Activated T-helper 17 cell treated with anti-CD3 and anti-CD28 coated beads, Interleukin-2, amount 50 U/mL, for 72 hours (primary cell): Measurements from ENCODE around the gene SP6. TPM values are rescaled to one million over a fixed set of nuclear protein-coding genes. Genes with fewer than 3 reads are reported as not detected.

Source experiments
- ATAC-seq: fragments of 150-1000 bp; cut with Tn5 transposase; replicated peaks from 2 replicates; pipeline ENCODE4 v1.10.0; 2021; ENCODE audit warnings: mild to moderate bottlenecking, moderate library complexity
- H3K27ac Mint-ChIP-seq: one replicate; pipeline ENCODE4 v1.8.0; 2022; ENCODE audit warnings: mixed read lengths
- H3K27me3 Mint-ChIP-seq: one replicate; pipeline ENCODE4 v1.8.0; 2022; ENCODE audit warnings: mixed read lengths
- H3K36me3 Mint-ChIP-seq: one replicate; pipeline ENCODE4 v1.8.0; 2022; ENCODE audit warnings: low read depth, mild to moderate bottlenecking, mixed read lengths
- H3K4me1 Mint-ChIP-seq: one replicate; pipeline ENCODE4 v1.8.0; 2022; ENCODE audit warnings: mixed read lengths
- H3K4me3 Mint-ChIP-seq: one replicate; pipeline ENCODE4 v1.8.0; 2022; ENCODE audit warnings: mild to moderate bottlenecking, mixed read lengths
- H3K9me3 Mint-ChIP-seq: one replicate; pipeline ENCODE4 v1.8.0; 2022; ENCODE audit warnings: mixed read lengths
- total RNA-seq, 2 donors: library from RNA; stranded (reverse); gene quantifications; one replicate each; pipeline ENCODE4 v1.2.3, GENCODE V29; 2022

SP6 gene
- total RNA-seq, 2 donors from 2014 or later, result 0.21 TPM; not detected in 1

- ATAC-seq, result peak; percentile 31
- no peaks in the 10 kb centered on the region for H3K9me3 Mint-ChIP-seq
- H3K4me3 Mint-ChIP-seq, result no peak overlapping the region
- H3K4me1 Mint-ChIP-seq, result no peaks in the 10 kb centered on the region
- no peak overlapping the region for H3K27ac Mint-ChIP-seq
- H3K36me3 Mint-ChIP-seq, result no peaks in the 10 kb centered on the region
- peaks cover 43% of the 10 kb centered on the region for H3K27me3 Mint-ChIP-seq
Measured at GRCh38 chr17:47872019-47872650, 21.2 kb upstream of the SP6 start.

DNA sequence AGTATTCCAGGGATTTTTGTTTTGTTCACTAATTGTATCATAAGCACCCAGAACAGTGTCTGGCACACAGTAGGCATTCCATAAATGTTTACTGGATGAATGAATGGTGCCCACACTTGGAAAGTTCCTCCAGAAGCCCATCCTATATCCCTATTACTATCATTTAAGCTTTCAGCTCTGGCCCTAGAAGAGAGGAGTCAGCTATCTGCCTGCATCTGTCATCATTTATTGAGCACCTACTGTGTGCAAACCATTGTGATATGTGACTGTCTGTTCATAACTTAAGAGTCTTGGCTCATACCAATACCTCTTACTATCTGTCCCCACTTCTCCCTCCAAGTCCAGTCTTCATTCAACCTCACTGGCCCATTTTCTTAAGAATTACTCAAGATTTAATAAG lies 20.1 kb upstream of the SP6 start:
- Mint-ChIP-seq H3K9me3 (no peaks in the 10 kb centered on the region), H3K4me3 (no peak overlapping the region), H3K36me3 (no peaks in the 10 kb centered on the region), H3K4me1 (no peaks in the 10 kb centered on the region), H3K27ac (no peak overlapping the region), H3K27me3 (peaks cover 45% of the 10 kb centered on the region)
- ATAC-seq, result no peak

DNA sequence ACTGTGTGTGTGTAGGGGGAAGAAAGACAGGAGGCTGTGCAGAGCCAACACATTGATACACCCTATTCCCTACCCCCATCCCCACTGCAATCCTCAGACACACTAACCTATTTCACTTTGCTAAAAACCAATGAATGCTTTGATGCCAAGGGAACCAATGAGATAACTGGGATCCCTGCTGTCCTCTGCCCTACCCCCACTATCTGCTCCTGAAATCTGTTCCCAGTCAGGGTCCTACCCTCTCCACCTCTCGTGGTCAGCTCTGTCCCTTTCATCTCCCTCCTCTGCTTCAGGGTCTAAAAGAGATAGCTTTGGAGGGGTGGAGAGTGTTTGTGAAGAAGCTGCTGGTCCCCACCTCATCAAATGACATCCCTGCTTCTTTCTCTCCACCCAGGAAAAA lies 19.1 kb upstream of the SP6 start:
- H3K27ac Mint-ChIP-seq, result no peak overlapping the region
- peaks cover 2% of the 10 kb centered on the region for H3K4me1 Mint-ChIP-seq
- ATAC-seq, result no peak
- peaks cover 42% of the 10 kb centered on the region for H3K27me3 Mint-ChIP-seq
- no peaks in the 10 kb centered on the region for H3K36me3 Mint-ChIP-seq
- no peak overlapping the region for H3K4me3 Mint-ChIP-seq
- no peaks in the 10 kb centered on the region for H3K9me3 Mint-ChIP-seq

DNA sequence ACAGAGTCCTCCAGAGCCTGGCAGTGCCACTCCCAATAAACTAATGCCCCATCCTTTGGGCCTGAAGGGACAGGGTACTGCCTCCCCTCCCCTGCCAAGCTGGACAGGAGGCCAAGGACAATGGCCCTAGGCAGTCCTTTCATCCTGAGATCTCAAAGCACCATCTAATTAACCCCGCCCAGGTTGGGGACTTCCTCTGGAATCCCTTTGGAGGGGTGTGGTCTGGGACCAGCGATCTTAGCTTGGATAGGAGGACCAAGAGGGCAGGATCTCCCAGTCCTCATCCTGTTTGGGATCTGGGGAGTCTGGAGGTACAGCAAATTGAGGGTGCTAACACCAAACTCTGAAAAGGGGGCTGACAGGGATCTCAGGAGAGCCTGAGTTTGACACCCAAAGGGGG lies 18.2 kb upstream of the SP6 start:
- H3K4me3 Mint-ChIP-seq, result no peak overlapping the region
- H3K27ac Mint-ChIP-seq, result no peak overlapping the region
- H3K9me3 Mint-ChIP-seq, result no peaks in the 10 kb centered on the region
- H3K36me3 Mint-ChIP-seq, result no peaks in the 10 kb centered on the region
- no peak for ATAC-seq
- peaks cover 6% of the 10 kb centered on the region for H3K4me1 Mint-ChIP-seq
- peaks cover 40% of the 10 kb centered on the region for H3K27me3 Mint-ChIP-seq

DNA sequence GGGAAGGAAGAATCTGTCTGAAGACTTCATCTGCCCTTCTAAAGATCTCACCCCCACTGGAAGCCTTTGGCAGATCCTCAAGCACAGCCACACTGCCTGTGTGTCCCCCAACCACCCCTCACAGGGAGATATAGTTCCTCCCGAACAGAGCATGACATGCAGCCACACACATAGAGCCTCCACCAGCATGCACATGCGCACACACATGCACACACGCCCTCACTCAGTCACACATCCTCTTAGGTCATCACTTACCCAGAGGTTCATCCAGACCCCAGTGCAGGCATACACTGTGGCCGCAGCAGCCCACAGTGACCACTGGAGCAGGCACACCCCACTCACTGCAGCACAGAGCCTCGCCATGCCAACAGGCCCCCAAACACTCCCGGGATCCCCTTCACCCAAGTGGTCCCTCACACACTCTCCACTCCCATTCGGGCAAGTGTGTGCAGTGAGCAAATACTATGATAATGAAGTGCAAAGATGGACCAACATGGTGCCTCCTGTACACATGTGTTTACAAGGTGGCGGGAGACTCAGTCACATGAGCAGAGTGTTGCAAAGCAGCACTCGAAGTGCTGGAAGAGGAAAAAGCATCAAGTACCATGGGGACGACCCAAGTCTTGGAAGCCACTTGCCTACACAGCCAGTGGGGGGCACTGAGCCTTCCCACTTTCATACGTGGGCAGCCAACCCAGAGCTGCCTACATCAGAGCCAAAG lies 17.0 kb upstream of the SP6 start:
- ATAC-seq, result no peak
- Mint-ChIP-seq H3K4me1 (peaks cover 10% of the 10 kb centered on the region), H3K9me3 (no peaks in the 10 kb centered on the region), H3K4me3 (no peak overlapping the region), H3K36me3 (no peaks in the 10 kb centered on the region), H3K27me3 (peaks cover 31% of the 10 kb centered on the region), H3K27ac (no peak overlapping the region)

- H3K9me3 Mint-ChIP-seq, result no peaks in the 10 kb centered on the region
- ATAC-seq, result no peak
- H3K36me3 Mint-ChIP-seq, result no peaks in the 10 kb centered on the region
- H3K27me3 Mint-ChIP-seq, result peaks cover 28% of the 10 kb centered on the region
- H3K4me1 Mint-ChIP-seq, result peaks cover 11% of the 10 kb centered on the region
- H3K4me3 Mint-ChIP-seq, result no peak overlapping the region
- no peak overlapping the region for H3K27ac Mint-ChIP-seq
Measured at GRCh38 chr17:47866941-47867340, 16.0 kb upstream of the SP6 start.

- H3K27ac Mint-ChIP-seq, result no peak overlapping the region
- peaks cover 11% of the 10 kb centered on the region for H3K4me1 Mint-ChIP-seq
- no peak overlapping the region for H3K4me3 Mint-ChIP-seq
- no peaks in the 10 kb centered on the region for H3K36me3 Mint-ChIP-seq
- H3K9me3 Mint-ChIP-seq, result no peaks in the 10 kb centered on the region
- H3K27me3 Mint-ChIP-seq, result peaks cover 10% of the 10 kb centered on the region
- peak; percentile 81 for ATAC-seq
Measured at GRCh38 chr17:47864791-47865216, 13.8 kb upstream of the SP6 start.

- no peaks in the 10 kb centered on the region for H3K9me3 Mint-ChIP-seq
- peaks cover 11% of the 10 kb centered on the region for H3K4me1 Mint-ChIP-seq
- H3K36me3 Mint-ChIP-seq, result no peaks in the 10 kb centered on the region
- peaks cover 17% of the 10 kb centered on the region for H3K27me3 Mint-ChIP-seq
- no peak overlapping the region for H3K4me3 Mint-ChIP-seq
- ATAC-seq, result peak; percentile 57
- H3K27ac Mint-ChIP-seq, result peak overlapping the region; percentile 2
Measured at GRCh38 chr17:47862621-47863440, 11.9 kb upstream of the SP6 start.

- peaks cover 19% of the 10 kb centered on the region for H3K27me3 Mint-ChIP-seq
- ATAC-seq, result no peak
- H3K4me1 Mint-ChIP-seq, result peaks cover 11% of the 10 kb centered on the region
- no peaks in the 10 kb centered on the region for H3K36me3 Mint-ChIP-seq
- H3K4me3 Mint-ChIP-seq, result no peak overlapping the region
- H3K27ac Mint-ChIP-seq, result no peak overlapping the region
- no peaks in the 10 kb centered on the region for H3K9me3 Mint-ChIP-seq
Measured at GRCh38 chr17:47860386-47860785, 9.4 kb upstream of the SP6 start.

DNA sequence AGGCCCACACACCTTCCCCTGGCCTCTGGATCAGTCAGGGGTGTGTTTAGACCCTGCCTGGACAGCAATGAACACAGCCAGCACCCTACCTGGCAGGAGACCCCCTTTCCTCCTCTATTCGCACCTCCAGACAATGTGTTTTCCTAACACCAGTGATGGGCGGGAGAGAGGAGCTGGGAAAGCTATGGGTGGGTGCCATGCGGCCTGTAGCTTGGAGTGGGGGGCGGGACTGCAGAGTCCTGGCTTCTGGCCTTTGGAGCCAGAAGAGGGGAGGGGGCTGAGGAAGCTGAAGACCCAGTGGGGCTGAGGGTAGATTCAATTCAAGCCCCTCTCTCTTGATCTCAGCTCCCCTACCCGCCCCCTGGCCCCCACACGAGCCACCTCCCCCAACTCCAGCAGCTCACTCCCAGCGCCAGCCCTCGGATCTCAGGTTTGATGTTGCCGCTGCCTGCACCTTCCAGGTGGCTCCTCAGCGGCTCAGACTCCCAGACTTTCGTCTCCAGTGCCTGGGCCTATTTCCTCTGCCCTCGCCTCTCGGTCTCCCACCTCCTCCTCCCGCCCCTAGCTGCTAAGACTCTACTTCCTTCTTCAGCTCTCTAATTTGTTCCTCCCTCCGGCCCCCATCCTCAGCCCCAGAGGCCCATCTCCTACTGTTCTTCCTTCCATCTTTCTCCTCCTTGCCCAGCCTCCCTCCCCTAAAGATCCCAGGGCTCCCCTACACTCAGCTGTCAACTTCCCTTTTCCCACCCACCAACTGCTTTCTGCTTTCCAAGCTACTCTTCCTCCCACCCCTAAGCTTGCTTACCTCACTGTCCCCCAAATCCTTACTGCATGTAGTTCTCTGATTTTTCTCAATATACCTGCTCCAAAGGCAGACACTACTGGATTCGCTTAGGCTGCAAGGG lies 6.8 kb upstream of the SP6 start:
- Mint-ChIP-seq H3K27me3 (peaks cover 37% of the 10 kb centered on the region), H3K36me3 (no peaks in the 10 kb centered on the region), H3K4me3 (no peak overlapping the region), H3K27ac (no peak overlapping the region), H3K9me3 (no peaks in the 10 kb centered on the region), H3K4me1 (no peaks in the 10 kb centered on the region)
- ATAC-seq, result no peak

GRCh38 chr17:47856830-47857229 lies 5.9 kb upstream of the SP6 start:
- peaks cover 45% of the 10 kb centered on the region for H3K27me3 Mint-ChIP-seq
- H3K27ac Mint-ChIP-seq, result no peak overlapping the region
- peaks cover 7% of the 10 kb centered on the region for H3K4me1 Mint-ChIP-seq
- H3K4me3 Mint-ChIP-seq, result no peak overlapping the region
- no peaks in the 10 kb centered on the region for H3K36me3 Mint-ChIP-seq
- no peak for ATAC-seq
- H3K9me3 Mint-ChIP-seq, result no peaks in the 10 kb centered on the region

DNA sequence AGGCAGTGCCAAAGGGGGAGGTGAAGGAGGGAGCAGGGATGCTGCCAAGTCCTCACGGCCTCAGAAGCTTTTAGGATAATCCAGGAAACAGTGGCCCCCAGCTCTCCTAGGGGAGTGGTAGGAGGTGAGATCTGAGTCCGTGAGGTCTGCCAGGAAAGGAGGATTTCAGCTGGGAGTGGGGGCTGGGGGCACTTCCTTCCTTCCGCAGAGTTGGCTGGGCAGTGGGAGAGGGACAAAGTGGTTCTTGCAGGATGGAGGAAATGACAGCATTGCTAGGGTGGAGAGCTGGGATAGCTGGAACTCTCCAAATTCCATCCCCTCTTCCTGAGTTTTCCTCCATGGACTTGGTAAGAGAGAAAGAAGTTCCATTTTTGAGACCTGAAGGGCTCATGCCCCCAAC lies 4.8 kb upstream of the SP6 start:
- H3K27me3 Mint-ChIP-seq, result peaks cover 45% of the 10 kb centered on the region
- H3K27ac Mint-ChIP-seq, result no peak overlapping the region
- H3K4me1 Mint-ChIP-seq, result peaks cover 8% of the 10 kb centered on the region
- no peaks in the 10 kb centered on the region for H3K36me3 Mint-ChIP-seq
- no peaks in the 10 kb centered on the region for H3K9me3 Mint-ChIP-seq
- no peak overlapping the region for H3K4me3 Mint-ChIP-seq
- no peak for ATAC-seq

GRCh38 chr17:47853616-47854015 lies 2.7 kb upstream of the SP6 start:
- H3K4me3 Mint-ChIP-seq, result no peak overlapping the region
- H3K27me3 Mint-ChIP-seq, result peaks cover 48% of the 10 kb centered on the region
- no peaks in the 10 kb centered on the region for H3K36me3 Mint-ChIP-seq
- H3K27ac Mint-ChIP-seq, result no peak overlapping the region
- H3K9me3 Mint-ChIP-seq, result no peaks in the 10 kb centered on the region
- ATAC-seq, result no peak
- peaks cover 8% of the 10 kb centered on the region for H3K4me1 Mint-ChIP-seq
